HepG2 (cell line): ENCODE results near the gene EGR1. TPM values are rescaled to one million over a fixed set of nuclear protein-coding genes. Genes with fewer than 3 reads are reported as not detected.

Experiments
- CBX2 ChIP-seq, 2 experiments: fragments of 200-600 bp in 1 of 2; sonication (generic); formaldehyde crosslinking in 1 of 2; IDR thresholded peaks; 2 replicates each; pipeline versions ENCODE4 v1.7.0 to v1.8.1; 2018 to 2022; ENCODE audit warnings: low read depth in 2 of 2, low read length in 1 of 2, mild to moderate bottlenecking in 1 of 2, missing genetic modification reagents in 1 of 2
- DNMT3B ChIP-seq: conservative IDR thresholded peaks from 2 replicates; pipeline ENCODE4 v1.6.1; 2016; ENCODE audit warnings: missing biosample characterization, control low read depth
- FOXM1 ChIP-seq: sonication (generic); formaldehyde crosslinking; IDR thresholded peaks from 2 replicates; pipeline ENCODE4 v1.5.0; 2020; ENCODE audit warnings: missing genetic modification reagents
- GATAD2A ChIP-seq: IDR thresholded peaks from 2 replicates; pipeline ENCODE4 v1.6.1; 2016
- HDAC1 ChIP-seq: sonication (generic); formaldehyde crosslinking; IDR thresholded peaks from 2 replicates; pipeline ENCODE4 v1.5.1; 2020; ENCODE audit warnings: mild to moderate bottlenecking, missing genetic modification reagents
- KLF16 ChIP-seq, 2 experiments: sonication (generic) in 1 of 2; formaldehyde crosslinking in 1 of 2; IDR thresholded peaks; 2 replicates each; pipeline versions ENCODE4 v1.6.1 to v1.8.0; 2016 to 2023; ENCODE audit warnings: missing genetic modification reagents in 2 of 2, missing compliant biosample characterization in 1 of 2
- TEAD3 ChIP-seq: optimal IDR thresholded peaks from 2 replicates; pipeline ENCODE3; 2016; ENCODE audit warnings: borderline replicate concordance
- THAP11 ChIP-seq: IDR thresholded peaks from 2 replicates; pipeline ENCODE4 v1.6.1; 2016; ENCODE audit warnings: missing biosample characterization, missing genetic modification reagents
- ZGPAT ChIP-seq: IDR thresholded peaks from 2 replicates; pipeline ENCODE4 v1.6.1; 2016; ENCODE audit warnings: mild to moderate bottlenecking
- ZNF263 ChIP-seq: sonication (generic); formaldehyde crosslinking; IDR thresholded peaks from 2 replicates; pipeline ENCODE4 v1.4.0; 2020; ENCODE audit warnings: missing genetic modification reagents
- ZNF333 ChIP-seq: sonication (generic); formaldehyde crosslinking; IDR thresholded peaks from 2 replicates; pipeline ENCODE4 v1.4.0; 2020; ENCODE audit warnings: mild to moderate bottlenecking, missing genetic modification reagents, borderline replicate concordance
- ZNF563 ChIP-seq: sonication (generic); formaldehyde crosslinking; IDR thresholded peaks from 2 replicates; pipeline ENCODE4 v1.8.0; 2022; ENCODE audit warnings: mild to moderate bottlenecking, moderate library complexity, missing genetic modification reagents
- ZNF644 ChIP-seq: IDR thresholded peaks from 2 replicates; pipeline ENCODE4 v1.6.1; 2016; ENCODE audit warnings: low read depth
- ZNF703 ChIP-seq: sonication (generic); formaldehyde crosslinking; IDR thresholded peaks from 2 replicates; pipeline ENCODE4 v1.5.1; 2020; ENCODE audit warnings: missing genetic modification reagents, mild to moderate bottlenecking, moderate library complexity, borderline replicate concordance
- ZNF749 ChIP-seq: sonication (generic); formaldehyde crosslinking; IDR thresholded peaks from 2 replicates; pipeline ENCODE4 v1.8.0; 2022; ENCODE audit warnings: mild to moderate bottlenecking, missing genetic modification reagents, moderate library complexity, borderline replicate concordance
- polyA plus RNA-seq, 8 experiments: library from polyadenylated mRNA; depleted of rRNA in 3 of 8; stranded (reverse) in 7 of 8; unstranded in 1 of 8; fragments of >200 nt; fragmentation: Illumina TruSeq in 4 of 8; extraction: Trizol in 4 of 8; gene quantifications; 2 replicates each; pipeline versions ENCODE4 v1.2.1 to v1.2.3, GENCODE V29; 2011 to 2016; ENCODE audit warnings: low read depth in 4 of 8, missing spikeins in 1 of 8, mixed read lengths in 1 of 8; ENCODE audit not compliant: insufficient read depth in 1 of 8
- total RNA-seq, 5 experiments: library from RNA; depleted of rRNA; stranded (reverse); fragments of >200 nt; fragmentation: Illumina TruSeq; extraction: Trizol; gene quantifications; 2 replicates each; pipeline ENCODE4 v1.2.3, GENCODE V29; 2016; ENCODE audit warnings: low read depth in 1 of 5
- TF ChIP-seq, protein P1 (sequence below), 2 experiments: sonication (generic) in 1 of 2; formaldehyde crosslinking in 1 of 2; IDR thresholded peaks; 2 replicates each; pipeline versions ENCODE4 v1.4.0 to v1.6.1; 2018 to 2020; ENCODE audit warnings: missing genetic modification reagents in 2 of 2, borderline replicate concordance in 1 of 2, low read depth in 1 of 2, mild to moderate bottlenecking in 1 of 2, missing biosample characterization in 1 of 2
- TF ChIP-seq, protein P2 (sequence below), 2 experiments: sonication (generic) in 1 of 2; formaldehyde crosslinking in 1 of 2; IDR thresholded peaks; 2 replicates each; pipeline versions ENCODE4 v1.5.1 to v1.6.1; 2011 to 2020; ENCODE audit warnings: borderline replicate concordance in 1 of 2, low read depth in 1 of 2, low read length in 1 of 2, mild to moderate bottlenecking in 1 of 2, missing genetic modification reagents in 1 of 2, moderate library complexity in 1 of 2
- TF ChIP-seq, protein P3 (sequence below): sonication (generic); formaldehyde crosslinking; IDR thresholded peaks from 2 replicates; pipeline ENCODE4 v1.4.0; 2020; ENCODE audit warnings: missing genetic modification reagents

Gene EGR1
- total and polyA plus RNA-seq, 2 of the 13 experiments (the other 11 are each of a cell fraction or from before 2014, with no cell fraction given): 4.1 to 4.5 TPM

- TF ChIP-seq, protein P1, sequence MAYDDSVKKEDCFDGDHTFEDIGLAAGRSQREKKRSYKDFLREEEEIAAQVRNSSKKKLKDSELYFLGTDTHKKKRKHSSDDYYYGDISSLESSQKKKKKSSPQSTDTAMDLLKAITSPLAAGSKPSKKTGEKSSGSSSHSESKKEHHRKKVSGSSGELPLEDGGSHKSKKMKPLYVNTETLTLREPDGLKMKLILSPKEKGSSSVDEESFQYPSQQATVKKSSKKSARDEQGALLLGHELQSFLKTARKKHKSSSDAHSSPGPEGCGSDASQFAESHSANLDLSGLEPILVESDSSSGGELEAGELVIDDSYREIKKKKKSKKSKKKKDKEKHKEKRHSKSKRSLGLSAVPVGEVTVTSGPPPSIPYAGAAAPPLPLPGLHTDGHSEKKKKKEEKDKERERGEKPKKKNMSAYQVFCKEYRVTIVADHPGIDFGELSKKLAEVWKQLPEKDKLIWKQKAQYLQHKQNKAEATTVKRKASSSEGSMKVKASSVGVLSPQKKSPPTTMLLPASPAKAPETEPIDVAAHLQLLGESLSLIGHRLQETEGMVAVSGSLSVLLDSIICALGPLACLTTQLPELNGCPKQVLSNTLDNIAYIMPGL (CRISPR knock-in tag; IDR thresholded peaks at IDR 0.05; ENCODE audit: borderline replicate concordance in 1 of 2, low read depth in 1 of 2): peak in 1 of 2 experiments; percentile 25; a peak in 1 of 4 replicates
- TF ChIP-seq ZNF703: 0 out of 2 replicates have a peak, but pooled peaks have one; percentile 51
- peak; percentile 54; the same call in 1 of the 2 replicates for TF ChIP-seq ZNF563 (CRISPR knock-in tag)
- peak; percentile 30 for TF ChIP-seq TEAD3 (CRISPR knock-in tag)
- TF ChIP-seq FOXM1 (CRISPR knock-in tag): no peak
- TF ChIP-seq ZNF749 (CRISPR knock-in tag): 0 out of 2 replicates have a peak, but pooled peaks have one; percentile 6
- peak; percentile 49; the same call in 1 of the 2 replicates for TF ChIP-seq THAP11 (CRISPR knock-in tag)
- TF ChIP-seq HDAC1 (CRISPR knock-in tag): 0 out of 2 replicates have a peak, but pooled peaks have one; percentile 32
- 0 out of 2 replicates have a peak, but pooled peaks have one; percentile 42 for TF ChIP-seq ZNF263 (CRISPR knock-in tag)
- TF ChIP-seq, protein P2, sequence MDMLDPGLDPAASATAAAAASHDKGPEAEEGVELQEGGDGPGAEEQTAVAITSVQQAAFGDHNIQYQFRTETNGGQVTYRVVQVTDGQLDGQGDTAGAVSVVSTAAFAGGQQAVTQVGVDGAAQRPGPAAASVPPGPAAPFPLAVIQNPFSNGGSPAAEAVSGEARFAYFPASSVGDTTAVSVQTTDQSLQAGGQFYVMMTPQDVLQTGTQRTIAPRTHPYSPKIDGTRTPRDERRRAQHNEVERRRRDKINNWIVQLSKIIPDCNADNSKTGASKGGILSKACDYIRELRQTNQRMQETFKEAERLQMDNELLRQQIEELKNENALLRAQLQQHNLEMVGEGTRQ (IDR thresholded peaks at IDR 0.05; ENCODE audit: low read depth, low read length): no peak
- TF ChIP-seq, protein P2 (CRISPR knock-in tag; IDR thresholded peaks at IDR 0.05; ENCODE audit: borderline replicate concordance): peak; percentile 36; the same call in 1 of the 2 replicates
- no peak for TF ChIP-seq DNMT3B (CRISPR knock-in tag)
- TF ChIP-seq GATAD2A (CRISPR knock-in tag): no peak
- peak; percentile 53; the same call in 1 of the 2 replicates for TF ChIP-seq ZGPAT
- TF ChIP-seq ZNF644: 0 out of 2 replicates have a peak, but pooled peaks have one; percentile 38
- TF ChIP-seq KLF16 (CRISPR knock-in tag; IDR thresholded peaks at IDR 0.05): 0 out of 4 replicates have a peak, but pooled peaks of 1 of the 2 experiments have one; percentile 24
- TF ChIP-seq ZNF333 (CRISPR knock-in tag): peak; percentile 79; the same call in 1 of the 2 replicates
- TF ChIP-seq, protein P3, sequence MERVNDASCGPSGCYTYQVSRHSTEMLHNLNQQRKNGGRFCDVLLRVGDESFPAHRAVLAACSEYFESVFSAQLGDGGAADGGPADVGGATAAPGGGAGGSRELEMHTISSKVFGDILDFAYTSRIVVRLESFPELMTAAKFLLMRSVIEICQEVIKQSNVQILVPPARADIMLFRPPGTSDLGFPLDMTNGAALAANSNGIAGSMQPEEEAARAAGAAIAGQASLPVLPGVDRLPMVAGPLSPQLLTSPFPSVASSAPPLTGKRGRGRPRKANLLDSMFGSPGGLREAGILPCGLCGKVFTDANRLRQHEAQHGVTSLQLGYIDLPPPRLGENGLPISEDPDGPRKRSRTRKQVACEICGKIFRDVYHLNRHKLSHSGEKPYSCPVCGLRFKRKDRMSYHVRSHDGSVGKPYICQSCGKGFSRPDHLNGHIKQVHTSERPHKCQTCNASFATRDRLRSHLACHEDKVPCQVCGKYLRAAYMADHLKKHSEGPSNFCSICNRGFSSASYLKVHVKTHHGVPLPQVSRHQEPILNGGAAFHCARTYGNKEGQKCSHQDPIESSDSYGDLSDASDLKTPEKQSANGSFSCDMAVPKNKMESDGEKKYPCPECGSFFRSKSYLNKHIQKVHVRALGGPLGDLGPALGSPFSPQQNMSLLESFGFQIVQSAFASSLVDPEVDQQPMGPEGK: peak; percentile 24; the same call in 1 of the 2 replicates
- TF ChIP-seq CBX2 (IDR thresholded peaks at IDR 0.05; ENCODE audit: low read depth, low read length): no peak
- no peak for TF ChIP-seq CBX2 (CRISPR knock-in tag; IDR thresholded peaks at IDR 0.05; ENCODE audit: low read depth)
Observed at GRCh38 chr5:138466125-138466899, 1.0 kb downstream of the EGR1 start (continued).
